HG03066 (cell line): ENCODE data around the gene ZC3H18.
"Not testable (repeated sequence)": the region's sequence is repeated elsewhere in the genome, so short reads cannot be mapped to it uniquely, and the experiment has no call there.

Source experiments
- ATAC-seq: cut with Tn5 transposase; IDR thresholded peaks from one replicate; pipeline ENCODE4 v1.9.1; 2021; ENCODE audit warnings: low read depth; ENCODE audit not compliant: unreplicated experiment

ZC3H18 gene

DNA sequence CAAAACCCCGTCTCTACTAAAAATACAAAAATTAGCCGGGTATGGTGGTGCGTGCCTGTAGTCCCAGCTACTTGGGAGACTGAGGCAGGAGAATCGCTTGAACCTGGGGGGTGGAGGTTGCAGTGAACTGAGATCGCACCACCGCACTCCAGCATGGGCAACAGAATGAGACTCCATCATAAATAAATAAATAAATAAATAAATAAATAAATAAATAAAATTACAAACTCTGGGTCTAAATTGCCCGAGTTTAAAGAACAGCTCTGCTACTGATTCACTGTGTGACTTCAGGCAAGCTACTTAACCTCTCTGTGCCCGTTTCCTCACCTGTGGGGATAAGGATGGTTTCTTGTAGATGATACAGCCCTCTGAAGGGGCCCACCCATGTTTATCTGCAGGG lies 99.3 kb downstream of the ZC3H18 start:
- ATAC-seq = not testable (repeated sequence)

DNA sequence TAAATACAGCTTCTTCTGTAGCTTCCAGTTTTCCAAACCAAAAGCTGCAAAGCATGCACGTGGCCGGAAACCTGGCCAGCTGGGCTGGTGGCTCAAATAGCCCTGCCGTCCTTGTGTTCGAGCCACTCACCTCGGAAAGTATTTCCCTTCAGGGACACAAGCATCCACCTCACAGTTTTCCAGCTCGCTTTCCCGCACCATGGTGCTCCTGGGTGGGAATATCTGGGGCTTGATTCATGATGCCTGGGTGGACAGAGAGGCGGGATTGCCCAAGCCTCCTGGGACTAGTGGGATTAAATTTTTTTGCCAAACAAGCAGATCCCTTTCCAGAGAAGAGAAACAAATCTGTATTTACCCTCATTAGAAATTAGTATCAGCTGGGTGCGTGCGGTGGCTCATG lies 99.8 kb downstream of the ZC3H18 start:
- ATAC-seq = no peak

DNA sequence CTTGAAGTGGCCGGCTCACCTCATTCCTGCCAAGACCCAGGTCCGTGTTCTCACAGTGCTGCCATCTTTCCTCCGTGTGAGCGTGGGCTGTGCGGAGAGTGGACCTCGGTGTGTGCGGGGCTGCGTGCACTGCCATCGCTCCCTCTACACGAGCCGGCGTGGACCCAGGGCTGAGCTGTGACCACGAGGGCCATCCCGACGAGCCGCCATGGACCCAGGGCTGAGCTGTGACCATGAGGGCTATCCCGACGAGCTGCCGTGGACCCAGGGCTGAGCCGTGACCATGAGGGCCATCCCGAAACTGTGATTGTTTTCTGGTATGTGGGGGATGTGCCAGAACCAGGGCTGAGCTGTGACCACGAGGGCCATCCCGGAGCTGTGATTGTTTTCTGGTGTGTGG lies 101.6 kb downstream of the ZC3H18 start:
- ATAC-seq = no peak

DNA sequence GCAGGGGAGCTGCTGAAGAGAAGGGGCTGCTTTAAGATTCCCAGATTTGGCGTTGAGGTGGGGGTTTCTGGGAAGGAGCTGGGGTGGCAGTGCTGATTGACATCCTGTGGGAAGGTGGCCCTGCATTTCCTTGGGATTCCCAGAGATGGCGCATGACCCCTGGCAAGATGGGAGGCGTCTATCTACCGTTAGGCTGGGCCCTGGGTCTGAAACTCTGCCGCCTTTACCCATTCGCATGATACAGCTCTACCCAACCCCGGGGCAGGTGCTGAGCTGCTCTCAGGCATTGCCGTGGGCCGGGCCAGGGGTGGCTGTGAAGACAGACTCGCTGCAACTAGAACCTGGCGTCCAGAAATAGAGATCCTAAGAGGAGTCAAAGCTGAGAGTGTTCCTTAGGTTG lies 102.6 kb downstream of the ZC3H18 start:
- no peak for ATAC-seq

DNA sequence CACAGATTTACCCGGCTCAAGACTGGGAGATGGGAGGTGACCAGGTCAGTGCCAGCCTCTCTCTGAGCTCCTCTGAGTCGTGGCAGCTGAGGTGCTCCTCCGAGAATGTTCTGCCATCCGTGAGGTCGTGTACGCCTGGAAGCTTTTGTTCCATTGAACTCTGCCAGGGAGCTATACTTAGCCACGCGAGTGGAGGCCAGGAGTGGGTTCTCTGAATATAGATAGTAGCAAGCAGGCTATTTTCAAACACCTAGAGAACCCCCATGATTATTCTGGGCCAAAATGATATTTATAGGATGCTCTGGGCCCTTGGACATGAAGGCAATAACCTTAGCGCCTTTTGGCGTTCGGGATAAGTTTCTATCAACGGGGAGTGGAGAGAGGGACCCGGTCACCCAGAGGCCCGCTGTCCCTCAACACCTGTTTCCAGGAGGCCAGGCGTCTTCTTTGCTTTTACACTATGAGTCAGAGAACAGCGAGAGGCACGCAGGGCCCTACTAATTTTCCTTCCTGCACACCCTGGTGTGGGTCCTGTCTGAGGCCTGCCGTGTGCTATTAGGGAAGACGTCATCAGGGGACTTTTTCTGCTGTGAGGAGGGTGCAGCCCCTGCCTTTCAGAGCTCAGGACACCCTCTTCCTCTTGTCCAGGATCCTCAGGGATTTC lies 103.6 kb downstream of the ZC3H18 start:
- no peak for ATAC-seq

GRCh38 chr16:88676502-88677242 lies 106.5 kb downstream of the ZC3H18 start:
- no peak for ATAC-seq

DNA sequence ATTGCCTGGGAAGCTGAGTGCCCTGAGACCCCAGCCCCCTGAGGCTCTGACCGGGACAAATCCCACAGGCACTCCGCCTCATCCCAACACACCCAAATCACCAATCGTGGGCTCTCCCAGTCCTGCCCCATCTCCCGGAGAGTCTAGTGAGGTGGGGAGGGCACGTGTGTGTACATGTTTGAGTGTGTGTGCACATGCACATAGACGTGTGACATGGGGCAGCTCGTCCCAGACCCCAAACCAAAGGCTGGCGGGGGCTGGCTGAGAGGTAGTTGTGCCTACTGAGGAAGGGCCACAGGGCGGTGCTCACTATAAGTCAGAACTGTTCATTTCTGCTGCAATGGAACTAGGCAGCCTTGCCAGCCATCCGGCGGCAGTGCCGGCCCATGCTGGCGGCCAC lies 107.5 kb downstream of the ZC3H18 start:
- ATAC-seq = no peak

DNA sequence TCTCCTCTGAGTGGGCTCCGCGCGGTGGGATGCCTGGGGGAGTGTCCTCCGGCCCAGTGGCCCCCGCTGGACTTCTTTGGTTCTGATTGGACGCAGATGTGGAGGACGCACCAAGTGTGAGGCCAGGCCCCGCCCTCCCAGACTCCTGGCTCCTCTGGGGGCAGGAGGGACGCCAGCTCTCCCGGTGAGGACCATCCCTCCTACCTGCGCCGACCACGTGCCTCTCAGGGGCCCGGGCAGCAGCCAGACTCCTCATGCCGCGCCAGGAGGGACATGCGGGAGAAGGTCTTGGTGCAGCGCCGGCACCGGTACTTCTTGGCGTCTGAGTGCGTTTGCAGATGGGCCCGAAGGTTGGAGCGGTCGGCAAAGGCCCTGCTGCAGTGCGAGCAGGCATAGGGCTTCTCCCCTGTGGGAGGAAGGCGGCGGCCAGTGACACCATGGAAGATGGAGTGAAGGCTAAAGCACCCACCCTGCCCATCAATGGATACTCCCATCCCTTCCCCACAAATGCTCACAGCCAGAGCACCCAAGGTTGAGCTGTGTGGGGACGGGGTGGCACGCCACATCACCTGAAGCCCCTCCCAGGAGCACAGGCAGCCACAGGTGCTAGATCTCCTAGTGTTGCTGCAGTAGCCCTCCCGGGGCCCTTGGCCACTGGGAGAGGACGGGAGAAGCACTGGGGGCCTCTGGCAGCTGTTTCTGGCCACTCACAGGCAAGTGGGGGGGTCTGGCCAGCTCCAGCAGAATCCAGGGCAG lies 108.2 kb downstream of the ZC3H18 start:
- ATAC-seq = no peak

- no peak for ATAC-seq
Measured at GRCh38 chr16:88680554-88681083, 110.4 kb downstream of the ZC3H18 start.

DNA sequence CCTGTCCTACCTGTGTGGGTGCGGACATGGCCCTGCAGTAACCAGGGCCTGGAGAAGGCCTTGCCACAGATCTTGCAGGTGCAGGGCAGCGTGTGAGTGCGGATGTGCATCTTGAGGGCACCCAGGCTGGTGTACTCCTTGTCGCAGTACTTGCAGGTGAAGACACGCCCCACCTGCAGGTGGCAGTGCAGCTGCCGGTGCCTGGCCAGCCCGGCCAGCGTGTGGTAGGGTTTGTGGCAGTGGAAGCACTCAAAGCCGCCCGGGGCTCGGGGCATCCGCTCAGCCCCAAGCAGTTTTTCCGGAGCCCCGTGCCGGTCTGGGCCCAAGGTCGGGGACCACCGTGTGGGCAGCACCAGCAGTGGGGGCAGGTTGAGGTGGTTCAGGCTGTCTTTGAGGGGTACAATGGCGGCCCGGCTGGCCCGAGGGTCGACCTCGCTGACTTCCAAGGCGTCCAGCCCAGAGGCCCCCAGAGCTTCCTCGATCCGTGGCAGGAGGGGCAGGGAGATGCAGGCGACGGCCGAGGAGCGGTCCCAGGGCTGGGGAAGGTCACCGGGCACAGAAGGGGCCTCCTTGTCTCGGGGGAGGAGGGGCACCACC lies 111.0 kb downstream of the ZC3H18 start:
- peak; percentile 6 for ATAC-seq
